Naive B cell (primary cell): ENCODE results near the gene HDAC8. TPM values are rescaled to one million over a fixed set of nuclear protein-coding genes. Genes with fewer than 3 reads are reported as not detected.
"Not testable (repeated sequence)": the region's sequence is repeated elsewhere in the genome, so short reads cannot be mapped to it uniquely, and the experiment has no call there.

ENCODE experiments used
- ATAC-seq, 2 donors: fragments of 150-1000 bp; cut with Tn5 transposase; 2 replicates each; pipeline ENCODE4 v1.10.0; 2021; ENCODE audit warnings: low read depth in 2 of 2, mild to moderate bottlenecking in 2 of 2, moderate library complexity in 2 of 2
- DNase-seq: peaks from one replicate; pipeline ENCODE4 v3.0.0; 2022
- H3K27ac Mint-ChIP-seq, 6 donors: one replicate each; pipeline ENCODE4 v1.8.0; 2020 to 2022; ENCODE audit warnings: mild to moderate bottlenecking in 6 of 6, mixed read lengths in 6 of 6, moderate library complexity in 5 of 6, inconsistent platforms in 2 of 6
- H3K27me3 Mint-ChIP-seq, 3 donors: one replicate each; pipeline ENCODE4 v1.8.0; 2021 to 2022; ENCODE audit warnings: mixed read lengths in 3 of 3, mild to moderate bottlenecking in 1 of 3
- H3K36me3 Mint-ChIP-seq, 2 donors: one replicate each; pipeline ENCODE4 v1.8.0; 2020 to 2022; ENCODE audit warnings: mixed read lengths in 2 of 2, inconsistent platforms in 1 of 2, mild to moderate bottlenecking in 1 of 2
- H3K4me1 Mint-ChIP-seq, 3 donors: one replicate each; pipeline ENCODE4 v1.8.0; 2020 to 2022; ENCODE audit warnings: mixed read lengths in 3 of 3, inconsistent platforms in 1 of 3, mild to moderate bottlenecking in 1 of 3, moderate library complexity in 1 of 3
- H3K4me3 Mint-ChIP-seq, 8 donors: one replicate each; pipeline ENCODE4 v1.8.0; 2020 to 2022; ENCODE audit warnings: mild to moderate bottlenecking in 8 of 8, mixed read lengths in 8 of 8, moderate library complexity in 8 of 8, inconsistent platforms in 2 of 8
- H3K9me3 Mint-ChIP-seq, 7 donors: one replicate each; pipeline ENCODE4 v1.8.0; 2020 to 2022; ENCODE audit warnings: mixed read lengths in 7 of 7, mild to moderate bottlenecking in 5 of 7, inconsistent platforms in 2 of 7, moderate library complexity in 1 of 7
- polyA plus RNA-seq, 6 donors: library from polyadenylated mRNA; unstranded; fragments of 300-500 nt; fragmentation: Illumina TruSeq; gene quantifications; one replicate each; pipeline ENCODE4 v1.2.3, GENCODE V29; 2021; ENCODE audit warnings: low read depth in 6 of 6

Gene HDAC8
- polyA plus RNA-seq, 6 donors from 2014 or later = 15.9 to 32.6 (median 18.7) TPM

GRCh38 chrX:72492499-72492898 lies 80.1 kb downstream of the HDAC8 start:
- H3K27ac Mint-ChIP-seq = peak overlapping the region; percentile 1 to 98 (median 69)
- peaks cover 0 to 10% of the 10 kb centered on the region in 2 donors for H3K36me3 Mint-ChIP-seq
- H3K9me3 Mint-ChIP-seq = peaks cover 0 to 3% (median 0%) of the 10 kb centered on the region in 7 donors
- peak overlapping the region in 6 of 8 donors; percentile 4 to 37 (median 20) for H3K4me3 Mint-ChIP-seq
- no peak for ATAC-seq
- H3K27me3 Mint-ChIP-seq = no peaks in the 10 kb centered on the region
- DNase-seq = no peak
- H3K4me1 Mint-ChIP-seq = peaks cover 8 to 13% (median 13%) of the 10 kb centered on the region in 3 donors

DNA sequence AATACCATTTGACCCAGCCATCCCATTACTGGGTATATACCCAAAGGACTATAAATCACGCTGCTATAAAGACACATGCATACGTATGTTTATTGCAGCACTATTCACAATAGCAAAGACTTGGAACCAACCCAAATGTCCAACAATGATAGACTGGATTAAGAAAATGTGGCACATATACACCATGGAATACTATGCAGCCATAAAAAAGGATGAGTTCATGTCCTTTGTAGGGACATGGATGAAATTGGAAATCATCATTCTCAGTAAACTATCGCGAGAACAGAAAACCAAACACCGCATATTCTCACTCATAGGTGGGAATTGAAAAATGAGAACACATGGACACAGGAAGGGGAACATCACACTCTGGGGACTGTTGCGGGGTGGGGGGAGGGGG lies 82.4 kb downstream of the HDAC8 start:
- H3K9me3 Mint-ChIP-seq, H3K27ac Mint-ChIP-seq: not testable (repeated sequence)

GRCh38 chrX:72487661-72488060 lies 85.0 kb downstream of the HDAC8 start:
- Mint-ChIP-seq H3K36me3 (peaks cover 8 to 18% of the 10 kb centered on the region in 2 donors), H3K4me1 (peaks cover 5 to 8% (median 6%) of the 10 kb centered on the region in 3 donors), H3K27me3 (no peaks in the 10 kb centered on the region), H3K9me3 (peaks cover 0 to 4% (median 0%) of the 10 kb centered on the region in 7 donors), H3K4me3 (no peak overlapping the region), H3K27ac (no peak overlapping the region)
- ATAC-seq (no peak), DNase-seq (no peak)

More for the DNA sequence above, 82.4 kb downstream of the HDAC8 start:
- H3K27me3 Mint-ChIP-seq, H3K4me3 Mint-ChIP-seq, DNase-seq, ATAC-seq: not testable (repeated sequence)
- Mint-ChIP-seq H3K36me3 (peaks cover 6 to 14% of the 10 kb centered on the region in 2 donors), H3K4me1 (peaks cover 8 to 13% (median 13%) of the 10 kb centered on the region in 3 donors)

- peaks cover 0 to 3% (median 0%) of the 10 kb centered on the region in 7 donors for H3K9me3 Mint-ChIP-seq
- H3K36me3 Mint-ChIP-seq = peaks cover 0 to 20% of the 10 kb centered on the region in 2 donors
- no peaks in the 10 kb centered on the region for H3K27me3 Mint-ChIP-seq
- H3K4me1 Mint-ChIP-seq = no peaks in the 10 kb centered on the region
- no peak overlapping the region for H3K27ac Mint-ChIP-seq
- ATAC-seq (no peak), DNase-seq (no peak)
- H3K4me3 Mint-ChIP-seq = no peak overlapping the region
These were observed 93.0 kb downstream of the HDAC8 start for GRCh38 chrX:72479324-72480274.

DNA sequence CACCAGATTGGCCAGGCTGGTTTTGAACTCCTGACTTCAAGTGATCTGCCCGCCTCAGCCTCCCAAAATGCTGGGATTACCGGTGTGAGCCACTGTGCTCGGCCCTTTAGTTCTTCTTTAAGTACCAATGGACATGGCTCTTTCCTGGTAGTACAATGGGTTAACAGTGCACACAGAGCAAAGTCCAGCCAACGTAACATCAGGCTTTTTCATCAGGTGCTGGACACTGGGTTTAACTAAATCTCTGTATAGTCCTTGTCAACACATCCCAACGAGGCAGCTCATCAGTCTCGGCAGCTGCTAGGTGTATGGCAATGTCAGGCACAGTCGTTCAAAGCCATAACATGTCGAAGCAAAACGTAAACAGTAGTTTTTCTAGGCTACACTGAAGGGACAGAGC lies 93.8 kb downstream of the HDAC8 start:
- Mint-ChIP-seq H3K27ac (no peak overlapping the region), H3K36me3 (peaks cover 3 to 18% of the 10 kb centered on the region in 2 donors), H3K27me3 (no peaks in the 10 kb centered on the region), H3K4me3 (no peak overlapping the region), H3K4me1 (no peaks in the 10 kb centered on the region), H3K9me3 (peaks cover 0 to 3% (median 2%) of the 10 kb centered on the region in 7 donors)
- no peak for DNase-seq
- ATAC-seq = no peak

GRCh38 chrX:72478351-72478750 lies 94.3 kb downstream of the HDAC8 start:
- no peak for DNase-seq
- H3K4me1 Mint-ChIP-seq = no peaks in the 10 kb centered on the region
- ATAC-seq = no peak
- H3K27me3 Mint-ChIP-seq = no peaks in the 10 kb centered on the region
- H3K27ac Mint-ChIP-seq = no peak overlapping the region
- H3K4me3 Mint-ChIP-seq = no peak overlapping the region
- peaks cover 0 to 4% (median 2%) of the 10 kb centered on the region in 7 donors for H3K9me3 Mint-ChIP-seq
- H3K36me3 Mint-ChIP-seq = peaks cover 8 to 18% of the 10 kb centered on the region in 2 donors

GRCh38 chrX:72477781-72478181 lies 94.9 kb downstream of the HDAC8 start:
- DNase-seq = no peak
- H3K9me3 Mint-ChIP-seq = peaks cover 0 to 6% (median 1%) of the 10 kb centered on the region in 7 donors
- H3K27ac Mint-ChIP-seq = no peak overlapping the region
- ATAC-seq = no peak
- H3K36me3 Mint-ChIP-seq = peaks cover 13 to 18% of the 10 kb centered on the region in 2 donors
- H3K4me1 Mint-ChIP-seq = no peaks in the 10 kb centered on the region
- H3K27me3 Mint-ChIP-seq = no peaks in the 10 kb centered on the region
- no peak overlapping the region for H3K4me3 Mint-ChIP-seq

DNA sequence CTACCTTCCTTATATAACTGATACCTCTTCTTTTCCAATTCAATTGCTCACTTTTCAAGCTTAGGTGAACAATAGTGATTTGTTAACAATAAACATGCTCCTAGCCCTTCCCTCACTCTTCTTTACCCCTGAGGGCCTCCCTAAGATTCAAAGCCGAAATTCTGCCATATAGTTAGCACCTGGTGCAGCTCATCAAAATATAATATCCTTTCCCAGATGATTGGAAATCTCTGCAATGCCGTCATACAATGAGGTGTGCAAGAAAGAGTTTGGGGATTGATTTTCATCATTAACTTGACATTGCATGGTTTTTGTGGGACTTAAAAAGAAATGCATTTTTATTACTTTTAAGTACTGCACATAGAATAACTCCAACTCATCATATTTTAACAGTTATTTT lies 95.3 kb downstream of the HDAC8 start:
- peaks cover 0 to 7% (median 1%) of the 10 kb centered on the region in 7 donors for H3K9me3 Mint-ChIP-seq
- ATAC-seq = no peak
- H3K27me3 Mint-ChIP-seq = no peaks in the 10 kb centered on the region
- H3K36me3 Mint-ChIP-seq = peaks cover 17 to 18% of the 10 kb centered on the region in 2 donors
- H3K27ac Mint-ChIP-seq = no peak overlapping the region
- DNase-seq = no peak
- H3K4me1 Mint-ChIP-seq = no peaks in the 10 kb centered on the region
- H3K4me3 Mint-ChIP-seq = no peak overlapping the region

DNA sequence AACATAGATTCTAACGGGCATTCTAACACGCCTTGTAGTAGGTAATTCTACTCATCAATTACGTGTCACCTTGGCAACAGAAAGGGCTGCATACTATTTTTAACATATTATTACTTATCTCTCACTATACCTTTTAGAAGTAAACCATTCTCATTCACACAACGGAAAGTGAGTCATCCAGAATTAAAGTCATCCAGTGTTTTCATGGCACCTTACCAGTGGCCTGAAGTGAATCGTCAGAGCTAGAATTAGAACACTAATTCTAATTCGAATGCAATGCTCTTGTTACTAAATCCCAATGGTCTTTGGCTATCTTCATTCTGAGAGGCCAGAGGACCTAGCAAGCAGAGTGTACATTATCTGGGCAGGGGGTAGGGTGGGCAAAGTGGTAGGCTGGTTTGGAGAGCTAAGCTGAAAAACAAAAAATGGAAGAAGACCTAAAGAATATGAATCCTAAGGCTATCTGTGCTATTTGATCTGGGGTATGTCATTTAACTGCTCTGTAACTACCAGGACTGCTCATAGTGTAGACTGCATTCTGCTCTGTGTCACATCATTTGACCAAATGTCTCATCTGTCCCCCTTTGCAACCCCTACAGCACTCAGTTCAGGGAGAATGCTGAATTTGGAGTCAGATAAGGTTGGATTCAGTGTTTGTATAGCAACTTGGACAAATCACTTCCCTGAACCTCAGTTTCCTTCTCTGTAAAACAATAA lies 96.5 kb downstream of the HDAC8 start:
- H3K4me1 Mint-ChIP-seq = no peaks in the 10 kb centered on the region

DNA sequence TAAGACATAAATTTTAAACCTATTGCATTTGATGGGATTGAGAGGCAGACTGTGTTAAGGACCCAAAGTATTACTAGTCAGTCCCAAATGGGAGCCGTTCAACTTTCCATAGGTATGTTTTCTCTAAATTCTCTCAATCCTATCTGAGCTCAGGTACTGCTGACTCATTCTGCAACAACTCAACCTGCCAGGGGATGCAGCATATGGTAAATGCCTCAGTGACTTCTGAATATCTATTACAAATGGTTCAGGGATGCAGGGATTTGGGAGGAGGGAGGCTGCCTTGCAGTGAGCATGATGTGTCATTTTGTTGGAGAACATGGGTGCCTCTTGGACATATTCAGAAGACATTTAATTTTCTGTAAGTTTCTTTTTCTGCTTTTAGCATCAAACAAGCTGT lies 97.3 kb downstream of the HDAC8 start:
- H3K4me3 Mint-ChIP-seq = no peak overlapping the region
- H3K27ac Mint-ChIP-seq = no peak overlapping the region
- no peak for ATAC-seq
- no peak for DNase-seq
- H3K4me1 Mint-ChIP-seq = no peaks in the 10 kb centered on the region
- H3K27me3 Mint-ChIP-seq = no peaks in the 10 kb centered on the region
- peaks cover 9 to 17% of the 10 kb centered on the region in 2 donors for H3K36me3 Mint-ChIP-seq
- peaks cover 0 to 7% (median 0%) of the 10 kb centered on the region in 7 donors for H3K9me3 Mint-ChIP-seq

More for the DNA sequence above, 96.5 kb downstream of the HDAC8 start:
- H3K9me3 Mint-ChIP-seq = peaks cover 0 to 7% (median under 1%) of the 10 kb centered on the region in 7 donors
- no peak for ATAC-seq
- H3K27me3 Mint-ChIP-seq = no peaks in the 10 kb centered on the region
- DNase-seq = no peak
- H3K4me3 Mint-ChIP-seq = no peak overlapping the region
- no peak overlapping the region for H3K27ac Mint-ChIP-seq
- peaks cover 17% of the 10 kb centered on the region in 2 donors for H3K36me3 Mint-ChIP-seq

DNA sequence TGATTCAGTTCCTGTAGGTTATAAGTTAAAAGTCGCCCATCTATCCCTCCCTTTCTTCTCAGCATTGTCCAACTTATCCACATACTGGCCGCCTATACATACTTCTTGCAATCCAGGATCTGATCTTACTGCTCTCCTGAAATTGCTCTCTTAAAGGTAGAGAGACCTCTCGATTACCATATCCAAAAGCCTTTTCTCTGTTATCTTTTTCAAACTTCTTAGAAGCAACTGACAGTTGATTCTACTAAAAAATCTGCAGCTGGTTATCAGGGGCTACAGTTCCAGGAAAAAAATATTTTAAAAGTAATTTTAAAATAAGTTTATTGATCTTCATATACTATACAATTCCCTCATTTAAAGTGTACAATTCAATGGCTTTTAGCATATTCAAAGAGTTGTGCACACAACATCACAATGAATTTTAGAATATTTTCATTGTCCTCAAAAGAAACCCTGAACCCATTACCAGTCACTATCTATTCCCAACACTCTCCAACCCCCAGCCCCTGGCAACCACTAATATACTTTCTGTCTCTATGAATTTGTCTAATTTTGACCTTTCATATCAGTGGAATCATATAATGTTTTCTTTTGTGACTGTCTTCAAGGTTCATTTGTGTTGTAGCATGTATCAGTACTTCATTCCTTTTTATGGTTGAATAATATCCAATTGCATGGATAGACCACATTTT lies 102.0 kb downstream of the HDAC8 start:
- no peak overlapping the region for H3K4me3 Mint-ChIP-seq
- no peak for DNase-seq
- H3K9me3 Mint-ChIP-seq = peaks cover 0 to 12% (median 1%) of the 10 kb centered on the region in 7 donors
- no peaks in the 10 kb centered on the region for H3K27me3 Mint-ChIP-seq
- H3K27ac Mint-ChIP-seq = peak overlapping the region in 1 of 6 donors; percentile 79
- H3K36me3 Mint-ChIP-seq = peaks cover 0 to 25% of the 10 kb centered on the region in 2 donors
- no peaks in the 10 kb centered on the region for H3K4me1 Mint-ChIP-seq
- no peak for ATAC-seq

- peaks cover 0 to 25% of the 10 kb centered on the region in 2 donors for H3K36me3 Mint-ChIP-seq
- H3K9me3 Mint-ChIP-seq = peaks cover 0 to 12% (median 1%) of the 10 kb centered on the region in 7 donors
- H3K27me3 Mint-ChIP-seq = no peaks in the 10 kb centered on the region
- peak overlapping the region in 1 of 6 donors; percentile 79 for H3K27ac Mint-ChIP-seq
- no peak overlapping the region for H3K4me3 Mint-ChIP-seq
- DNase-seq = no peak
- H3K4me1 Mint-ChIP-seq = no peaks in the 10 kb centered on the region
- ATAC-seq = no peak
These were observed 102.5 kb downstream of the HDAC8 start for GRCh38 chrX:72470117-72470516.

DNA sequence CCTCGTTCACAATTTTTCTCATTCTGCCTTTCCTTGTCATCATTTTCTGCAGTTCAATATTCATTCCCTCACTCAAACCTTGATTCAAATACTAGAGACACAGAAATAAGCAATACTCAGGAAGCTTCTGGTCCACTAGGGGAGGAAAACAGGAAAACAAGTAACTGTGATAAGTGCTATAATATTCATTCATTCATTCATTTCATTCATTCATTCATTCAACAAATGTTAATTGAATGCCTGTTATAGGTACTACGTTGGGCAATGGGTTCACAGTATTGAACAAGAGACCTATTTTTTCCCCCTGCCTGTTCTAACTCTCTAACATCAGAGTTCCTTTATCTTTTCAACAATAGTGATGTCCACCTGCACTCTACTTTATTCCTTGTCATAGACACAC lies 104.0 kb downstream of the HDAC8 start:
- ATAC-seq = no peak
- Mint-ChIP-seq H3K4me3 (no peak overlapping the region), H3K36me3 (peaks cover 4 to 19% of the 10 kb centered on the region in 2 donors), H3K4me1 (no peaks in the 10 kb centered on the region), H3K9me3 (peaks cover 0 to 8% (median 0%) of the 10 kb centered on the region in 7 donors), H3K27ac (no peak overlapping the region), H3K27me3 (no peaks in the 10 kb centered on the region)
- DNase-seq = no peak
